ENCODE measurements around the gene GATA2.

Gene GATA2

DNA sequence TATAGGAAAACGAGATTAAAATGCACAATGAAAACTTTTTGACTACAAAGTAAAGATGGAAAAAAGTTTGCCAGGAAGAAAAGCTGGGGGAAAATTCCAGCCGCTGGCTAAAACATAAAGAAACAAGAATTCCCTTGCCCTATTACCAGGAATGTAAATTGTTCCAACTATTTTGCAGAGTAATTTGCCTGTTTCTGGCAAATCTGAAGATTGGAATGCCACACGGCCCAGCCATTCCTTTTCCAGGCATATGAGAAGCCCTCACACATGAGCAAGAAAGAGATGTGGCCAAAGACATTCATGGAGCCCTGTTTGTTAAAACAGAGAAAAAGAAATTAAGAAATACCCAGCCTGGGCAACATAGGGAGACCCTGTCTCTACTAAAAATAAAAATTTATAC lies 8.4 kb upstream of the GATA2 start:
- no peak for DNase-seq

DNA sequence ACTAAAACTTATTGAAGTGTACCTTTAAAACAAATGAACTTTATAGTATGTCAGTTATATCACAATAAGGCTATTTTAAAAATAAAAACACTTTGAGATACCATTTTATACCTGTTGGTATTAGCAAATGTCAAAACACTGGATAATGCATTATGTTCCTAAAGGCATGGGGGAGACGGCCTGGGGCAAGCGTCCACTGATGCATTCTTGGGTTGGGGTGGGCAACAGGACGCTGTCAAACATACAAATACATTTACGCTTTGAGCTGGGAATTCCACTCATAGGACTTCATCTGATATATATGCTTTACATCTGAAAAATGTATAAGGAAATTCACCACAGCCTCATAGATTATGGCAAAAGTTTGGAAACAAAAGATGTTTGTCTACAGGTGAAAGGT lies 7.6 kb upstream of the GATA2 start:
- DNase-seq = no peak

DNA sequence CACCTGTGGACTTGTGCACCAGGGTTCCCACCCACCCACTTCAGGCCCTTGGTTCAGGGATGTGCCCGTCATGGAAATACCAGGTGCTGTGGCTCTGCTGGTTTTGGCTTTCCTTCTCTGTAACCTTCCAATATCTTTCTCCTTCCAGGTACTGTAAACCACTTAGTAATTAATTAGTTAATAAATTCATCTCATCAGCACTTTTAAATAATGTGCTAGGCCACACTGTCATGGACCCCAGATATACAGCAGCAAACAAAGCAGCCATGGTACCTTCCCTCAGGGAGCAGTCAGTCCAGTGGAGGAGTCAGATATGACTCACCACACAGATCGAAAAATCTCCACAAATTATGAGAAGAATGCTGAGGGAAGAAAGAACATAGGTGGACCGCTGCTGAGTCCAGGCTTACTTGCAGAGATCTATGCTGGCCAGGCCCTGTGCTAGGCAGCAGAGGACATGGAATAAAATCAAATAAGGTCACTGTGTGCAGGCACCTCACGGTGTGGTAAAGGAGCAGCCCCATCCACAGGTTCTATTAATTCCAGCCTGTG lies 6.8 kb upstream of the GATA2 start:
- DNase-seq = no peak

DNA sequence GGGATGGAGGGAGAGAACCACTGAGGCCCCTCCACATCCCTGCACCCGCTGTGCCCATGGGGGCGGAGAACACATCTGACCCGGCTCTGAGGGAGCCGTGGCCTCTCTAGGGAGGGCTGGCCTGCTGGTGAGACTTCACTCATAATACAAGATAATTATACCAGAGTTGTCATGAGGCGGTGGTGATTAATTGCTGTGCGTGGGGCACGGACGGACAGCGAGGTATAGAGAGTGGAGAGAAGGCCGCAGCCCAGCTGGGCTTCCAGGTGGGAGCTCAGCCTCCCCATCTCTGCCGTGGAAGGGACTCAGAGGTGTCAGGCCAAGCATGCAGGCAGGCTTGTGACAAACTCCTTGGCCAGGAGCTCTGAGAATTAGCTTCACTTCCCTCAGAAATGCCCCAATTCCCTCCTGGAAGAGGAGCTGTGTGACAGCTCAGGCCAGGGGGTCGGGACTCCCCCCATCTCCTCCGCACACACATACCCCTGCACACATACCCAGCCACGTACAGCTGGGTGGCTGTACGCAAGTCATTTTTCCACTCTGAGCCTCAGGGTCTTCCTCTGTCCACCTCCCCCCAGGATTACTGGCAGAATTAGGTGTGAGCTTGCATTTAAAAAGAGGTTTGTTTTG lies 6.0 kb upstream of the GATA2 start:
- DNase-seq = no peak

DNA sequence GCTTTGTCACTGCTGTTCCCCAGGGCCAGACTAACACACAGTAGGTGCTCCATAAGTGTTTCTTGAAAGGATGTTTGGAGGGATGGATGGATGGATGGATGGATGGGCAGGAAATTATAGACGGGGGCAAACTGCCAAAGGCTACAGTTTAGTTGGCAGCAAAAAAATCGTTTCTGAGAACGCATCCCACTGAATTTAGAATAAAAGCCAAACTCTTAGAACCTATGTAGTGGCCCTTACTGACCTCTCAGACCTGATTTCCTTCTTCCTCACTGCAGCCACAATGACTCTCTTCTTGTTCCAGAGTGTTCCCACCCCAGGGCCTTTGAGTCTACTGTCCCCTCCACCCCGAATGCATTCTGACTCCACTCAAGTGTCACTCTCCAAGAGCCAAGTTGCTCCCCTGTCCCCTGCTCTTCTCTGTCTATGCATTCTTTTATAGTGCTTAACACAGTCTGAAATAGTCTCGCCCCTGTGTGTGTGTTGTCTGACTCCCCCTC lies 5.2 kb upstream of the GATA2 start:
- DNase-seq = no peak

DNA sequence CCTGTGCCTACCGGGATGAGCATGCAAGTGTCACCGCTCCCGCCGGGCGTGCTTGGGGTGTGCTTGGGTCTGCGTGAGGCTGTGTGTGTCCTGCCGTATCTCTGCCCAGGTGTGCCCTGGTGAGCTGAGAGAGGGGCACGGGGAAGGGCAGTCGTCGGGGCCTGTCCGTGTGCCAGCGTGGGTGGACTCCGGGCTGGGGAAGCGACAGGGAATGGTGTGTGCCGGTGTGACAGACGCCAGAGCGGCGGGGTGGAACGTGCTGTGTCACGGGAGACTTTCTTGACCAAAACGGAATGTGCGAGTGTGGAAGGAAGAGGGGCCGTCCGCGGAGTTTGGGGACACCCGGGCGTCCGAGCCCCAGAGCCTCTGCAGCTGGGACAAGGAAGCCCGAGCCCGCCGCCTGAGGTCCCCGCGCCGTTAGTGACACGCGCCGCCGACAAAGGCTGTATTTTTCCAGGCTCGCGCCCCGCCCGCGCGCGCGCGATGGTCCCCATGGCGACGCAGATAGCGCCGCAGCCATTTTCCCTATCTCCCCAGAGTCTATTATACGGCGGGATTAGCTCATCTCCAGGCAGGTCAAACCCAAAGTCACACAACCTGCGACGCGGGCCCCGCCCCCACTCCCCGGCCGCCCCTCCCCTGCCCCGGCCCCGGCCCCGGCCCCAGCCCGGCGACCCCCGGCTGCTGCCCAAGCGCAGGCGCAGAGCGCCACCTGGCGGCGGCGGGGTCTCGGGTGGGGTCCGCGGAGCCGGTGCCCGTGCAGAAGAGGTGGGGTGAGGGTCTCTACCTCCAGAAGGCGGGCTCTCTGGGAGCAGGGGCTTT lies 4.5 kb upstream of the GATA2 start:
- DNase-seq = no peak

DNA sequence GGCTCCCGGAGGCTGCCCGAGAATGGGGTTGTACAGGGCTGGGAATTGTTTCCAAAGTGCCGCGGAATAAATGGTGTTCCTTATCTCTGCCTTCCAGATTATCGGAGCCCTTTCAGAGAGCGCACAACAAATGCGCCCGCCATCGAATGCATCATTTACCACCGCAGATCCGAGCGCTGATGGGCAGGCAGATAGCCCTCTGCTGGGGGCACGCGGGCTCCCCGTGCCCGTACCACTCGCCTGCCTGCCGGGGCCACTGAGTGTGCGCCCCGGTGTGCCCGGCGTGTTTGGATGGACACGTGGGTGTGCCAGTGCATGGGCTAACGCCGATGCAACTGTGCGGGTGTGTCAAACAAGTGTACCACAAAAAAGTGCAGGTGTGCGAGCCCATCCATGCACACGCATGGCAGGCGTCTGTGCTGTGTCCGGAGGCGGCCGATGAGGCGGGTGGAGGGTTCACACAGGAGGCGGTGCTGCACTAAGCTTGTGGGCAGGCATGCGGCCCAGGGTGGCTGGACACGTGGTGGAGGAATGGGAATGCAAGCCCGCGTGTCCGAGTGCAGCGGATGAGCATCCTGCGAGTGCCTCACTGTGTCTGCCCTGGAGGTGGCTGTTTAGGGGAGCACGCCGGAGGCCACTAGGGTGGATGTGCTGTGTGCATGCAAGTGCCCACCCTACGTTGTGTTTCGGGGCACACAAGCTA lies 3.8 kb upstream of the GATA2 start:
- no peak for DNase-seq

DNA sequence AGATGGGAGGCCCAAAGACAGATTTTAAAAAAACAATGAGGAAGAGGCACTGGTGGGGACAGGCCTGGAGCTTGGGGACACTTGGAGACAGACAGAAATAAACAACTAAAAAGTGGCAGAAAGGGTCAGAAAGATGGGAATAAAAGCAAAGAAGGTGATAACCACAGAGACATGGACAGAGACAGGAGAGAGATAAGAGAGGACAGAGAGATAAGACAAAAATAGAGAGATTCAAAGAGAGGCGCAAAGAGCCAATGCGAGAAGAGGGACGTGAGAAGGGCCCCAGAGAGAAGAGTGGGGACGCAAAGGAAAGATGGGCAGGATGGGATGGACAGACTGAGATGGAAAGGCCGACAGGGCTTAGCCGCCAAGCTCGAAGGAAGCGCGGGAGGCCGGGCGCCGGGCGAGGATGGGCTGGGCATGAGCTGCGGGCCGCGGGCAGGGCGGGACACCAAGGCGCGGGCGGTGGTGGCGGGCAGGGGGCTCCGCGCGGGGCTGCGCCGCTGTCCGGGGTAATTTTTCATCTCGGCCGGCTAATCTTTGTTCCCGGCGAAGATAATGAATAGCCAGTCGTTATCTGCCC lies 3.1 kb upstream of the GATA2 start:
- no peak for DNase-seq

DNA sequence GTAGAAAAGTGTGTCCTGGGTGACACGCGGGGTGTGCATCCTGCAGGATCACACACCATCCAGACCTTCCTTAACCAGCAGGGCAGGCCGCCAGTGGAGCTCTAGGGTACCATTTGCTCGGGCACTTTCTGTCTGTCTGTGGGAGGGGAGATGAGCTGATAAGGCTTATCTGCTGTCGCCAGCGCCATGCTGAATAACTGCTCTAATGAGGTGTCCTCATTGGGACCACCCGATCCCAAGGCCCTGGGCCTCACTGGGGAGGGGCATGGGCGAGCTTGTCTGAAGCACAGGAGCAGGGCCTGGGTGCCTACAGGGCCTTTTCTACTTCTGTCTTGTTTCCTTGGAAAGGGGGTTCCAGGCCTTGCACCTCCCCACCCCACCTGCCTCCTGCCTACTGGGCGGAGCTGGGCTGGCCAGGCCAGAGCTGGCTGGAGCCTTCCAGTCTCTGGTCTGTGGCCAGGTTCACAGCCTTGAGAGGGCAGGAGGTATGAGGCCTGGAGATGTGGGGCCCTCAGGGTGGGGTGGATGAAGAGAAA lies 2.5 kb upstream of the GATA2 start:
- DNase-seq = no peak

DNA sequence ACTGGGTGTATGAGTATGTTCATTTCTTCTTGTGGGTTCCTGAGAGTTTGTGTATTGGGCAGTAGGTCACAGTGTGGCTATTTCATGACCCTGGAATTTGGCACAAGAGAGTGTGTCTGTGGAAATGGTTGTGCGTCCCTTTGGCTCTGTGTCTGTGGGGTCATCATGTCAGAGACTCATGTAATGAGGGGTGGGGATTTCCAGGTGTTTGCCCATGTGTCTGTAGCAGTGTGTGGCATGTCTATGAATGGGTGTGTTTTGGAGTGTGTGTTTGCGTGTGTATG lies 1.3 kb upstream of the GATA2 start:
- DNase-seq = no peak

DNA sequence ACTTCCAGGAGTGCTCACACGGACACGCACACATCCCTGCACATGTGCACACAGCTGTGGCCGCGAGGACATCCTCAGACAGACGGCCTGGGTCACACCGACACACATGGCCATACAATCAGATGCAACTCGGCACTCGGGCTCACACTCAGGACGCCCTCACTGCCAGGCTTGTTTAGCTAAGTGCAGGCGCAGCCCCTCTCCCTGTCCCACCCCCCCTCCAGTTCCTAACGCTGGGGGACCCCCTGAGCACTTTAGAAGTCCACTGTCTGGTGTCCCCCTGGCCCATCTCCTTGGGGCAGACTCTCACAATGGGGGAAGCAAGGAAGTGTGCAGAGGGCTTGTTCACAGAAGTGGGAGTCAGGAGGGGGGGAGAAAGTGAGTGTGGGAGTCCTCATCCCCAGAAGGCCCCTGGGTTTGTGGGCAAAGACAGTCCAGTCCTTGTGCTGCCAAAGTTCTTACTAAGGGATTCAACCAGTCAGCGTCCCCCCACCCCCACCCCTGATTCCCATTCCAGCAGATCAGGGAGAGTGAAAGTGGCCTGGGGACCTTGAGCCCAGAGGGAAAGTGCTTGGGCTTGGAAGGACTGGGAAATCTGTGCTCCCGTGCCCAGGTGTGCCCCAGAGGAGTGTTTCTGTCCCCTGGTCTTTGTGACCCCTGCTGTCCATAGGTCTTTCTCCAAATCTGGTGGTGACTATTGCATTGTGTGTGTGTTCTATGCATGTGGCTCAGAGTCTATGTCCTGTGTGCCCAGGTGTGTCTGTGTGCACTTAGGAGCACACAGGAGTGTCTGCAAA lies 767 bp upstream of the GATA2 start:
- DNase-seq = no peak

DNA sequence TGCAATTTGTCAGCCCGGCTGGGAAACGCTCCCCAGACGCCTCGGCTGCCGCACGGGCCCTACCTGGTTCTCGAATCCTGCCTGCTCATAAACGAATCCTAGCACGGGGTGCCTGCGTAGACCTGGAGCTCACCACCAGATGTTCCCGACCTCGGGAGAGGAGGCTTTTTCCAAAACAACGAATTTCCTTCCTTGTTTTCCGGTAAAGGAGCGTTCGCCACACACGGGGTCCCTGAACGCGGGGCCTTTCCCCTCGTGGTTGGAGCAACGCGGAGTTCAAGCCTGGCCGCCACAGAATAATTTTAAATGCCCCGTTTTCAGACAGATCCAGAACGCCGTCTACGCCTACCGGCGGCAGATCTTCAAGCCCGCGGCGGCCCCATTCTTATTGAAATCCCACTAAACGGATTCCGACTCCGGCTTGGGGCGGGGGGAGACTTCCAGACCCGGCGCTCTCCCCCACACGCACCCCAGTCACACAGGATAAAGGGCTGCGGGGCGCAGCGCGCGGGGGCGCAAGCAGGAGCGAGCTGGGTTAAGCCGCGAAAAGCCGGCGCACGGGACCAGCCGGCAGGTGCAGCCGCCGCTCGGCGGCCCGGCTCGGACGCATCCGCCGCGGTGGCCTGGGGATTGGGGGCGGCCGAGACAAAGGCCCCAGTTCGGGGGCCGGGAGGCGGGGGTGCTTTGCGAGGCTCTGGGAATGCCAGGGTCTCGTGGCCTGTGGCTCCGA lies 895 bp downstream of the GATA2 start:
- no peak for DNase-seq

DNA sequence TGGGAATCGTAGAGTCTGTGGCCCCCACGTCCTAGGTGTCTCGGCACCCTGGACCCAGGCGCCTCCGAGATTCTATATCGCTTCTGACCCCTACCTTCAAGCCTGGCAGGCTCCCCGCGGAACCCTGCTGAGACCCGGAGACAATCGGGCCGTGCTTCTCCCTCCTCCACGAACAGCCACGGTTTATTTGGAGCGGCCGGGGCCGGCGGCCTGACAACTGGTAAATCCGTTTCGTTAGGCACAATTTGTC lies 1.4 kb downstream of the GATA2 start:
- no peak for DNase-seq

DNA sequence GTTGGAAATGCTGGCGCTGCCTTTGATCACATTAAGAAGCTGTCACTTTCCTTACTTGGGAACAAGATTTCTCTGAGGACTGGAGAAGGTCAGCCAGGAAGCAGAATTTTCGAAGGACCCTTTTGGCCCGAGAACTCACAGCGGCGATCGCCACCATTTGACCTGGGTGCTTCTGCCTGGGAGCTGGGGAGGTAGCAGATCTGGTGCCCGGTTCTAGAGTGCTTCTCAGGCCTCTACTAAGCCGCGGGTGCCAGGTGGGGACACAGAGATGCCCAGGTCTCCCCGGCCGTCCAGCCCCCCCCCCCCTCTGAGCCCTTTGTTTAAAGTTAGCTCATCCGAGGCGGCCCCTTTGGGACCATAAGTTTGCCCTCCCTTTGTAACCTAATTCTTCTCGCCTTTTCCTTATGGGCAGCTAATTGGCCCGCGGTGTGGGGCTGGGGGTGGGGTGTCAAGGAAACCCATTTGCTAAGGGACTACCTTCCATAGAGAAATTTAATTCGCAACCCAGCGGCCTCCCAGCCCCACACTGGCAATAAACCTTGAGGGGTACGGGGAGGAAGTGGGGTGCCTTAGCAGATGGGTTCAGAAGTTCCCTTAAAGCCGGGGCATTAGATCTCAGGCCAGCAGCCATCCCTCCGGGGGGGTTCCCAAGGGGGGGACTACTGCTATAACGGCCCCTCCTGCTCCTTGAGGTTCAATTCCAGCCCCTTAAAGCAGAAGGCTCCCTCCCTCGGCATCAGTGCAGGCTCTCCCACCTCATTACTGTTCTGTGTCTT lies 1.9 kb downstream of the GATA2 start:
- no peak for DNase-seq

DNA sequence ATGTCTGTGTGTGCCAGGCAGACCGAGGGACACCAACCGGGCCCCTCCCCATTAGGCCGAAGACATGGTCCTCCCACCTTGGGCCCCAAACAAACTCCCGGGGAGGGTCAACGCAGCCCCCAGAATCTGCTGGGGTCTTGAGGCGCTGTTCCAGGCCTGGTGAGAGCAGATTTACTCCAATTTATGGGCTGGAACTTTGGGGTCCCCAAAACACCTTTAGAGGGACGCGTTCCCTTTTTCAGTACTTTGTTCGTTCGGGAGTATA lies 2.4 kb downstream of the GATA2 start:
- no peak for DNase-seq

DNA sequence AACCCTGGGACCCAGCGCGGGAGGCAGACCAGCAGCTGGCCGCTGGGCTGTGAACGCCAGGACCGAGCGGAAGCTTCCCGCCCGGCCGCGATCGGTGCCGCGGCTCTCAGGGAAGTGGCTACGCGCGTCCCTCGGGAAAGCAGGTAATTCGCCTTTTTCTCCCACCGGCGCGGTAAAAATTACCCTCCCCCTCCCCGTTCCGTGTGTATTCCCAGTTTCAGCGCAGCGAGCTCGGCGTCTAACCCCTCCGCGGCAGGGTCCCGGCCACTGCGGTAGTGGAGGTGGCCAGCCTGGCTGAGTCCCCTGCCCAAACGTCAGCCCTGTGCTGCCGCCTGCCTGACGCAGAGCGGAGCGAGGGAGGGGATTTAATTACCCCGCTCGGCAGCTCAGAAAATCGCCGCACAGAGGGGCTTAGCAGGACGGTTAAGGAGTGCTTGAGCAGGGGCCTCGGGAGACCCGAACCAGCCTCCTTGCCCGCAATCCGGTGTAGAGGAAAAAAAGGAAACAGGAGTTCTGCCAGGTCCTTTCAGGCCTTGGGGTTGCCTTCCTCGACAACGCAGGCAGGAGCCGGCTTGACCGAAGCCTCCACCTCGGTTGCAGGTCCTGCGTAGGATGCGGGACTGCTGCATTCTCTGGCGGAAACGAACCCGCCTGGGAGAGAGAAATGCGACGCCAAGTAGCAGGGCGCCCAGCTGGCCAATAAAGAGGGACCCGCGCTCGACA lies 2.9 kb downstream of the GATA2 start:
- DNase-seq = no peak

DNA sequence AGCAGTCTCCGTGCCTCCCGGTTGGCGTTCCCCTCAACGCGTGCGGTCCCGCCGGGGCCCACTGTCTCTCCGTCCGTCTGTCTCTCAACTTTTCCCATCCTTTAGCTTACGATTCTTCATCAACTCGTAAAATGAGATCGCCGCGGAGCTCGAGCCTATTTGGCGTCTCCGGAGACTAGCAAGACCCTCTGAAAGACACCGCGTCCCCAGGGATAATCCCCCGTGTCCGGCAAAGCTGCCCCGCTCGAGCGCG lies 3.4 kb downstream of the GATA2 start:
- DNase-seq = no peak

DNA sequence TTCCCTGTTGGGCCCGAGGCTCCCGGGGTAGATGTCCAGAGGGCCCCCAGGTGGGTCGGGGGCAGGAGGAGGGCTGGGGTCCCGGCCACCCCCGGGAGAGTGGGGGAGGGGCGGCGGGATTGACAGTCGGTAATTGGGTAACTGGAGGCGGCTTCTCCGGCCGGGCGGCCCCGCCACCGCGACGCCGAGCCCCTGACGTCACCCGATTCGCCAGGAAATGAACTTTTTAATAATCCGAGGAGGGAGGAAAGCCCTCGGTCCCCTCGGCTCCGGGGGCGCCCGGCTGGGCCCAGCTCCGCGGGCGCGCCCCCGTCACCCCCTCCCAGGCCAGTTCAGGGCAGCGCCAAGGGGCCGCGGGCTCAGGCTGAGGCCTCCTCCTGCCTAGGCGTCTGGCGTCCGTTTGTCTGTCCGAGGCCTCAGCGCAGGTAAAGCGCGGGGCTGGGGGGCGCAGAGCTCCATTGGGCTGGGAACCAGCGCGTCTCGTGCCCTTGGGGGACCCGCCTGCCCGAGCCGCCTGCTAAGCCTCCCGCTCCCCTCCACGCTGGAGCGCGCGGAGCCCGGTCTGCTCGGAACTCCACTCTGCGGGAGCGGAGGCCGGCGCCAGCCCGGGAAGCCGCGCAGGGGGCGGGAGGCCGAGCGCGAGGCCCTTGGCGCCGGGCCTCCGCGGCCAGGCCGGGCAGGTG lies 3.9 kb downstream of the GATA2 start:
- DNase-seq = no peak

DNA sequence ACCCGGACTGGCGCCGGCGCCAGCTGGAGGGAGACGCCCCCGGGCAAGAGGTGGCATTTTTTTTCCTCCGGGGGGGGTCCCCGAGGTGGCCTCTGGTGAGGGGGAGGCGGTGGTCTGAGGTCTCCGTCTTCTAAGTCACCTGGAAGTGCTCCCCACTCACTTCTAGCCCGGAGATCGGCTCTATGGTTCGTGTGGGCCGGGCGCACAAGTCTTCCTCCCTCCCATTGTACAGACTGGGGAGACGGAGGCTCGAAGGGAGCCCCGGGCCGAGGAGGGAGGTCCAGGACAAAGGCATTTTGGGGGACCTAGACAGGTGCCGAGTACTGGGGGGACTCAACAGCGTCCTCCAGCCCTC lies 4.4 kb downstream of the GATA2 start:
- DNase-seq = no peak

DNA sequence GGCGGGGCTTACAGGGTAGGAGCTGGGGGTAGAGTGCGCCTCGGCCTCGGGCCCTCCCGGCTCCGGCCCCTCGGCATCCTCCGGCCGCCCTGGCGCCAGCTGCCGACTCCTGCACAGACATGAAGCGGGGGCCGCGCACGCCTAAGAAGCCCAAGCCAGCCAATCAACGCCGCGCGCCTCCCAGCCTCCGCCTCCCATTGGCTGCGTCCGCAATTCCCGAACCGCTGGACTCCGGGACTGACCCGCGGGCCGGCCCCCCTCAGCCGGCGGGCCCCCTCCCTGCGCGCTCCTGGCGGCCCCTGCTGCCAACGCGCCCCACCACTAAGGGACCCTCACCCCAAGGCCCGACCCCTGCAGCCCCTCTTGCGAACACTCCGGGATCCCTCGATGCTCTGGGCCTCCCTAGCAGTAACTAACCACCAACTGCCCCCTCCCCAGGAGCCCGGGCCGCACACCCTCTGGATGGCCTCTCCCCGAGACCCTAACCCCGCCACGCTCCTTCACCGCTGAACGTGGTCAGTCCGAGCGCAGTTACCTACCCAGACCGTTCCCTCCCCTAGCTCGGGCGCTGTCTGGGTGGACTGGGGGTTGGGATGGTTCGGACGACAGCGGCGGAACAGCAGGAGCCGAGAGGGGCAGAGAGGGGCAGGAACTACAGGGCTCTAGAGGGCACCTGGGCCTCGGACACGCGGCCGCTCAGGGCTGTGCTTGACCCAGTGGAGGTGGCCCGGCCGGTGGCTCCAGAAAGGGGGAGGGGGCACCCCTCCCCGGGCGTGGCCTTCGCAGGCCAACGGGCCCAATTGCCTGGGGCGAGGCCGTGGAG lies 5.0 kb downstream of the GATA2 start:
- no peak for DNase-seq
